HFFc6 (cell line): ENCODE measurements around the gene MEGF9. TPM values are rescaled to one million over a fixed set of nuclear protein-coding genes. Genes with fewer than 3 reads are reported as not detected.

Experiments
- DNase-seq: peaks from one replicate; pipeline ENCODE4 v3.0.0-alpha.2; 2018
- H3K27ac Mint-ChIP-seq: 2 replicates; pipeline ENCODE4 v1.8.0; 2020; ENCODE audit warnings: mild to moderate bottlenecking, mixed read lengths
- H3K27me3 Mint-ChIP-seq: 2 replicates; pipeline ENCODE4 v1.8.0; 2021; ENCODE audit warnings: mild to moderate bottlenecking, moderate library complexity, mixed read lengths; ENCODE audit not compliant: insufficient read depth
- H3K36me3 Mint-ChIP-seq: 2 replicates; pipeline ENCODE4 v1.8.0; 2021; ENCODE audit warnings: low read depth, mixed read lengths
- H3K4me1 Mint-ChIP-seq: 2 replicates; pipeline ENCODE4 v1.8.0; 2020; ENCODE audit warnings: low read depth, mixed read lengths
- H3K4me3 Mint-ChIP-seq: 2 replicates; pipeline ENCODE4 v1.8.0; 2020; ENCODE audit warnings: mild to moderate bottlenecking, moderate library complexity, mixed read lengths
- H3K9me3 Mint-ChIP-seq: 2 replicates; pipeline ENCODE4 v1.8.0; 2020; ENCODE audit warnings: mild to moderate bottlenecking, mixed read lengths
- total RNA-seq, 6 experiments: library from RNA; stranded (reverse); fragmentation: NEBNext Ultra II Directional; extraction: Animal tissue kit (Norgen Biotek cat#: 25700); gene quantifications; 2 replicates in 1 of 6; 3 replicates in 5 of 6; pipeline ENCODE4 v1.2.3, GENCODE V29; 2021
- TF ChIP-seq, protein P1 (sequence below): fragments of 200-600 bp; sonication (generic); IDR thresholded peaks from 2 replicates; pipeline ENCODE4 v1.5.0; 2021; ENCODE audit warnings: antibody characterized with exemption, mild to moderate bottlenecking

Gene MEGF9
- total RNA-seq, 6 experiments from 2014 or later, result 5.1 to 9.8 (median 8.8) TPM

- Mint-ChIP-seq H3K9me3 (no peaks in the 10 kb centered on the region), H3K27me3 (no peaks in the 10 kb centered on the region), H3K4me3 (no peak overlapping the region), H3K36me3 (no peaks in the 10 kb centered on the region), H3K4me1 (peaks cover 51% of the 10 kb centered on the region), H3K27ac (no peak overlapping the region)
- no peak for DNase-seq
- TF ChIP-seq, protein P1, sequence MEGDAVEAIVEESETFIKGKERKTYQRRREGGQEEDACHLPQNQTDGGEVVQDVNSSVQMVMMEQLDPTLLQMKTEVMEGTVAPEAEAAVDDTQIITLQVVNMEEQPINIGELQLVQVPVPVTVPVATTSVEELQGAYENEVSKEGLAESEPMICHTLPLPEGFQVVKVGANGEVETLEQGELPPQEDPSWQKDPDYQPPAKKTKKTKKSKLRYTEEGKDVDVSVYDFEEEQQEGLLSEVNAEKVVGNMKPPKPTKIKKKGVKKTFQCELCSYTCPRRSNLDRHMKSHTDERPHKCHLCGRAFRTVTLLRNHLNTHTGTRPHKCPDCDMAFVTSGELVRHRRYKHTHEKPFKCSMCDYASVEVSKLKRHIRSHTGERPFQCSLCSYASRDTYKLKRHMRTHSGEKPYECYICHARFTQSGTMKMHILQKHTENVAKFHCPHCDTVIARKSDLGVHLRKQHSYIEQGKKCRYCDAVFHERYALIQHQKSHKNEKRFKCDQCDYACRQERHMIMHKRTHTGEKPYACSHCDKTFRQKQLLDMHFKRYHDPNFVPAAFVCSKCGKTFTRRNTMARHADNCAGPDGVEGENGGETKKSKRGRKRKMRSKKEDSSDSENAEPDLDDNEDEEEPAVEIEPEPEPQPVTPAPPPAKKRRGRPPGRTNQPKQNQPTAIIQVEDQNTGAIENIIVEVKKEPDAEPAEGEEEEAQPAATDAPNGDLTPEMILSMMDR, result no peak
These were observed 13.0 kb downstream of the MEGF9 start for GRCh38 chr9:120701248-120701647.

GRCh38 chr9:120698766-120699165 lies 15.5 kb downstream of the MEGF9 start:
- no peak for DNase-seq
- Mint-ChIP-seq H3K9me3 (no peaks in the 10 kb centered on the region), H3K27ac (no peak overlapping the region; the same call in 1 of the 2 replicates), H3K36me3 (no peaks in the 10 kb centered on the region), H3K27me3 (no peaks in the 10 kb centered on the region), H3K4me1 (peaks cover 56% of the 10 kb centered on the region), H3K4me3 (no peak overlapping the region)
- TF ChIP-seq, protein P1, result no peak

DNA sequence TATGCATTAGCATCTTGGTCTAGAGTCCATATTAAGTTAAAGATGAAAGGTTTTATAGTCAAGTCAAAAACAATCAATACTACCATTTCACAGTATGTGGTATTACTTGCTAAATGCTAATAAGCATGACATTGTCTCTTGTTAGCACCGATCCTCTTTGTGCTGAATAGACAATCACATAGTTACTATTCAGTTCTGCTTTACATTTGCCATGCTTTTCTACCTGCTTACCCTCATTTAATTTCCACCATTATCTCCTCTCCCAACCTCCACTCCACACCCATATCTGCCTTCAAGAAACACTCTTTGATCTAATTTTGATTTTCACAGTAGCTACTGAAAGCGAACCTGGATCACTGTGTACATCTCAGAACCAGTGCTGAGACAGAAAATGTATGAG lies 16.8 kb downstream of the MEGF9 start:
- Mint-ChIP-seq H3K9me3 (no peaks in the 10 kb centered on the region), H3K27me3 (no peaks in the 10 kb centered on the region; the same call in 1 of the 2 replicates), H3K27ac (no peak overlapping the region), H3K36me3 (no peaks in the 10 kb centered on the region), H3K4me1 (peaks cover 65% of the 10 kb centered on the region), H3K4me3 (no peak overlapping the region)
- DNase-seq, result no peak
- TF ChIP-seq, protein P1, result no peak

GRCh38 chr9:120696551-120697230 lies 17.6 kb downstream of the MEGF9 start:
- H3K4me1 Mint-ChIP-seq, result peaks cover 62% of the 10 kb centered on the region
- TF ChIP-seq, protein P1, result no peak
- H3K9me3 Mint-ChIP-seq, result no peaks in the 10 kb centered on the region
- no peaks in the 10 kb centered on the region; the same call in 1 of the 2 replicates for H3K27me3 Mint-ChIP-seq
- H3K36me3 Mint-ChIP-seq, result no peaks in the 10 kb centered on the region
- DNase-seq, result peak; percentile 18
- H3K4me3 Mint-ChIP-seq, result peak overlapping the region; percentile 67
- peak overlapping the region; percentile 74 for H3K27ac Mint-ChIP-seq

GRCh38 chr9:120694559-120694958 lies 19.7 kb downstream of the MEGF9 start:
- no peak for DNase-seq
- Mint-ChIP-seq H3K27me3 (no peaks in the 10 kb centered on the region; the same call in 1 of the 2 replicates), H3K27ac (no peak overlapping the region), H3K9me3 (no peaks in the 10 kb centered on the region), H3K4me1 (peaks cover 57% of the 10 kb centered on the region), H3K36me3 (no peaks in the 10 kb centered on the region), H3K4me3 (no peak overlapping the region)
- TF ChIP-seq, protein P1, result no peak
